Breast epithelium (tissue), 3 donors: ENCODE results near the gene SLC12A7.

ENCODE experiments used
- POLR2A ChIP-seq: fragments of 450-650 bp; IDR thresholded peaks from one replicate; pipeline ENCODE4 v1.6.1; 2016; ENCODE audit warnings: antibody characterized with exemption, mild to moderate bottlenecking, moderate library complexity
- POLR2AphosphoS5 ChIP-seq, 3 donors: sonication (generic); formaldehyde crosslinking; IDR thresholded peaks; one replicate each; pipeline ENCODE4 v1.6.1; 2017; ENCODE audit warnings: antibody characterized with exemption in 3 of 3
- TF ChIP-seq, protein P1 (sequence below), 3 donors: fragments of 450-650 bp; IDR thresholded peaks; one replicate each; pipeline ENCODE4 v1.5.1; 2016 to 2017; ENCODE audit warnings: antibody characterized with exemption in 3 of 3, mild to moderate bottlenecking in 3 of 3, moderate library complexity in 3 of 3

DNA sequence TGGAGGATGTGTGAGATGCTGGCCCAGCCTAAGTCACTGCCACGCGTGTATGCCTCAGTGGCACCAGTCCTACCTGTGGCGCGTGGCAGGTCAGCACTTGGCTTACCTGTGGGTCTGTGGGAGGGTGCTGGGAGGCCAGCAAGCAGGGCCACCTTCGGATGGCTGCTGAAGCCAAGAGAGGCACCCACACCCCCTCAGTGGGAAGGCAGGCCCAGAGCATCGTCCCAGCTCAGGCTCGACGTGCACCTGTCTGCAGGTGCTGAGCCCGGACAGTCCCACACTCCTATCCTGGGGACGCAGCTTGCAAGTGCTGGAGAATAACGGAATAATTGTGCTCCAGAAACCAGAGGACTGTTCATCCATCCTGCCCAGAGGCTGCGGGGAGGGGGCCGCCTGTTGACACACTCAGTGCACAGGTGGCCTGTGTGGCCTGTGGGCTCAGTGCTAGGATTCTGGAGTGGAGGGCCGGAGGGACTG is 79.3 kb downstream of the SLC12A7 start:
- TF ChIP-seq, protein P1, sequence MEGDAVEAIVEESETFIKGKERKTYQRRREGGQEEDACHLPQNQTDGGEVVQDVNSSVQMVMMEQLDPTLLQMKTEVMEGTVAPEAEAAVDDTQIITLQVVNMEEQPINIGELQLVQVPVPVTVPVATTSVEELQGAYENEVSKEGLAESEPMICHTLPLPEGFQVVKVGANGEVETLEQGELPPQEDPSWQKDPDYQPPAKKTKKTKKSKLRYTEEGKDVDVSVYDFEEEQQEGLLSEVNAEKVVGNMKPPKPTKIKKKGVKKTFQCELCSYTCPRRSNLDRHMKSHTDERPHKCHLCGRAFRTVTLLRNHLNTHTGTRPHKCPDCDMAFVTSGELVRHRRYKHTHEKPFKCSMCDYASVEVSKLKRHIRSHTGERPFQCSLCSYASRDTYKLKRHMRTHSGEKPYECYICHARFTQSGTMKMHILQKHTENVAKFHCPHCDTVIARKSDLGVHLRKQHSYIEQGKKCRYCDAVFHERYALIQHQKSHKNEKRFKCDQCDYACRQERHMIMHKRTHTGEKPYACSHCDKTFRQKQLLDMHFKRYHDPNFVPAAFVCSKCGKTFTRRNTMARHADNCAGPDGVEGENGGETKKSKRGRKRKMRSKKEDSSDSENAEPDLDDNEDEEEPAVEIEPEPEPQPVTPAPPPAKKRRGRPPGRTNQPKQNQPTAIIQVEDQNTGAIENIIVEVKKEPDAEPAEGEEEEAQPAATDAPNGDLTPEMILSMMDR (IDR thresholded peaks at IDR 0.05) = no peak
- no peak for TF ChIP-seq POLR2A
- no peak for TF ChIP-seq POLR2AphosphoS5 (IDR thresholded peaks at IDR 0.05)
